ENCODE data around the gene BBLN.
A peak's percentile ranks its signal among the peaks of the same experiment; 100 is the strongest.
"Not testable (repeated sequence)": the region's sequence is repeated elsewhere in the genome, so short reads cannot be mapped to it uniquely, and the experiment has no call there.

The BBLN gene

GRCh38 chr9:128163523-128164306, 3.6 kb downstream of the BBLN start:
- DNase-seq (ENCODE audit: low spot score), result no peak

GRCh38 chr9:128164307-128164885, 4.3 kb downstream of the BBLN start:
- no peak for DNase-seq (ENCODE audit: low spot score)

- no peak for DNase-seq (ENCODE audit: low spot score)
Measured at GRCh38 chr9:128166169-128166568, 6.1 kb downstream of the BBLN start.

- no peak for DNase-seq (ENCODE audit: low spot score)
Measured at GRCh38 chr9:128167209-128167608, 7.1 kb downstream of the BBLN start.

GRCh38 chr9:128168731-128169308, 8.8 kb downstream of the BBLN start:
- DNase-seq (ENCODE audit: low spot score), result no peak

GRCh38 chr9:128169492-128169891, 9.4 kb downstream of the BBLN start:
- no peak for DNase-seq (ENCODE audit: low spot score)

- no peak for DNase-seq (ENCODE audit: low spot score)
Measured at GRCh38 chr9:128169925-128170324, 9.9 kb downstream of the BBLN start.

- no peak for DNase-seq (ENCODE audit: low spot score)
Measured at GRCh38 chr9:128174062-128174461, 14.0 kb downstream of the BBLN start.

GRCh38 chr9:128175102-128175563, 15.1 kb downstream of the BBLN start:
- no peak for DNase-seq (ENCODE audit: low spot score)

GRCh38 chr9:128175726-128176125, 15.7 kb downstream of the BBLN start:
- no peak for DNase-seq (ENCODE audit: low spot score)

GRCh38 chr9:128178806-128179431, 18.9 kb downstream of the BBLN start:
- DNase-seq (ENCODE audit: low spot score), result no peak

GRCh38 chr9:128180001-128180400, 19.9 kb downstream of the BBLN start:
- no peak for DNase-seq (ENCODE audit: low spot score)

GRCh38 chr9:128180447-128180846, 20.4 kb downstream of the BBLN start:
- DNase-seq (ENCODE audit: low spot score), result no peak

GRCh38 chr9:128181480-128181879, 21.4 kb downstream of the BBLN start:
- not testable (repeated sequence) for DNase-seq (ENCODE audit: low spot score)

- DNase-seq (ENCODE audit: low spot score), result no peak
Measured at GRCh38 chr9:128182893-128183588, 23.0 kb downstream of the BBLN start.

GRCh38 chr9:128185979-128186965, 26.2 kb downstream of the BBLN start:
- DNase-seq (ENCODE audit: low spot score), result no peak

- no peak for DNase-seq (ENCODE audit: low spot score)
Measured at GRCh38 chr9:128187361-128187760, 27.3 kb downstream of the BBLN start.

GRCh38 chr9:128188209-128188608, 28.1 kb downstream of the BBLN start:
- no peak for DNase-seq (ENCODE audit: low spot score)

GRCh38 chr9:128190013-128190412, 29.9 kb downstream of the BBLN start:
- no peak for DNase-seq (ENCODE audit: low spot score)

- peak; percentile 26 for DNase-seq (ENCODE audit: low spot score)
Measured at GRCh38 chr9:128190516-128191405, 30.7 kb downstream of the BBLN start.

Data from activated CD4-positive, alpha-beta T cell treated with anti-CD3 and anti-CD28 coated beads, Interleukin-2, Interleukin-4, amounts not matched to agents 100 ng/mL and 50 ng/mL, durations not matched to agents 16 hours and 8 hours (primary cell).